Testis (tissue), 3 donors: Measurements from ENCODE around the gene PRKAG3. TPM values are rescaled to one million over a fixed set of nuclear protein-coding genes. Genes with fewer than 3 reads are reported as not detected.

Source experiments
- DNase-seq: peaks from one replicate; pipeline ENCODE4 v3.0.0-alpha.2; 2019
- H3K27ac ChIP-seq, 2 donors: fragments of 200-600 bp; sonication (generic); one replicate each; pipeline ENCODE4 v1.5.1; 2019
- H3K27me3 ChIP-seq: fragments of 200-600 bp; sonication (generic); one replicate; pipeline ENCODE4 v1.5.1; 2019
- H3K36me3 ChIP-seq: fragments of 200-600 bp; sonication (generic); one replicate; pipeline ENCODE4 v1.5.1; 2017; ENCODE audit warnings: low read depth; ENCODE audit errors: missing control alignments
- H3K4me1 ChIP-seq: fragments of 200-600 bp; sonication (generic); one replicate; pipeline ENCODE4 v1.5.1; 2019
- H3K4me3 ChIP-seq, 2 donors: fragments of 200-600 bp; sonication (generic); one replicate each; pipeline ENCODE4 v1.5.1; 2017 to 2019
- H3K9me3 ChIP-seq: fragments of 200-600 bp; sonication (generic); one replicate; pipeline ENCODE4 v1.5.1; 2017
- CTCF ChIP-seq, 3 experiments: fragments of 450-650 bp in 2 of 3; fragments of 200-600 bp in 1 of 3; sonication (generic) in 1 of 3; IDR thresholded peaks; one replicate each; pipeline ENCODE4 v1.5.1; 2016 to 2019; ENCODE audit warnings: antibody characterized with exemption in 3 of 3, mild to moderate bottlenecking in 2 of 3, moderate library complexity in 1 of 3
- POLR2A ChIP-seq: fragments of 450-650 bp; IDR thresholded peaks from one replicate; pipeline ENCODE4 v1.6.1; 2017; ENCODE audit warnings: antibody characterized with exemption, mild to moderate bottlenecking, moderate library complexity
- WGBS, 2 donors: methylation state at CpG; one replicate each; pipeline ENCODE4 v1.1.5; 2018; 5-methylcytosine and 5-hydroxymethylcytosine counted together
- intact Hi-C: fragments of 100-400 bp; cut with DNase I; formaldehyde crosslinking; loops from one replicate; pipeline ENCODE4 v1.15.1; 2023; ENCODE audit warnings: low total_unique reads
- polyA plus RNA-seq: library from polyadenylated mRNA; stranded (reverse); fragments of 350-450 nt; fragmentation: Illumina TruSeq; extraction: RNeasy Lipid Tissue Mini Kit (QIAGEN cat#74804); gene quantifications from one replicate; pipeline ENCODE4 v1.2.3, GENCODE V29; 2014; ENCODE audit warnings: low read depth, low replicate concordance; ENCODE audit not compliant: insufficient read depth
- total RNA-seq, 2 donors: library from RNA; depleted of rRNA; stranded (reverse); fragments of >200 nt; gene quantifications; one replicate each; pipeline ENCODE4 v1.2.3, GENCODE V29; 2016

The PRKAG3 gene
- total and polyA plus RNA-seq, 3 donors from 2014 or later = 0.25 to 0.40 (median 0.39) TPM

GRCh38 chr2:218878926-218879761 is 47.5 kb upstream of the PRKAG3 start:
- no peak for DNase-seq
- Histone ChIP-seq H3K4me1 (peaks cover 24% of the 10 kb centered on the region), H3K4me3 (no peak overlapping the region), H3K36me3 (no peaks in the 10 kb centered on the region), H3K9me3 (no peaks in the 10 kb centered on the region), H3K27me3 (no peaks in the 10 kb centered on the region), H3K27ac (no peak overlapping the region)
- intact Hi-C loops = no loop called here
- TF ChIP-seq POLR2A (no peak), CTCF (IDR thresholded peaks at IDR 0.05) (no peak)
- WGBS, 2 donors = 37 to 45% methylated on average over 11 to 16 of the region's 16 CpGs

GRCh38 chr2:218878486-218878885 is 46.9 kb upstream of the PRKAG3 start:
- TF ChIP-seq CTCF (IDR thresholded peaks at IDR 0.05) = no peak
- TF ChIP-seq POLR2A = no peak
- 72 to 74% methylated on average over 6 of the region's 6 CpGs for WGBS, 2 donors
- DNase-seq = no peak
- H3K4me3 ChIP-seq = no peak overlapping the region
- H3K36me3 ChIP-seq = no peaks in the 10 kb centered on the region
- no peaks in the 10 kb centered on the region for H3K9me3 ChIP-seq
- H3K27ac ChIP-seq = no peak overlapping the region
- peaks cover 24% of the 10 kb centered on the region for H3K4me1 ChIP-seq
- intact Hi-C loops = no loop called here
- H3K27me3 ChIP-seq = no peaks in the 10 kb centered on the region

- no peaks in the 10 kb centered on the region for H3K36me3 ChIP-seq
- 72 to 82% methylated on average over 1 to 5 of the region's 5 CpGs for WGBS, 2 donors
- no peak overlapping the region for H3K4me3 ChIP-seq
- DNase-seq = no peak
- intact Hi-C loops = no loop called here
- no peaks in the 10 kb centered on the region for H3K9me3 ChIP-seq
- no peaks in the 10 kb centered on the region for H3K27me3 ChIP-seq
- peaks cover 24% of the 10 kb centered on the region for H3K4me1 ChIP-seq
- H3K27ac ChIP-seq = no peak overlapping the region
- no peak for TF ChIP-seq CTCF (IDR thresholded peaks at IDR 0.05)
- TF ChIP-seq POLR2A = no peak
Observed at GRCh38 chr2:218877891-218878290, 46.3 kb upstream of the PRKAG3 start.

GRCh38 chr2:218877331-218877730 is 45.7 kb upstream of the PRKAG3 start:
- Histone ChIP-seq H3K9me3 (no peaks in the 10 kb centered on the region), H3K4me3 (no peak overlapping the region), H3K4me1 (peaks cover 24% of the 10 kb centered on the region), H3K36me3 (no peaks in the 10 kb centered on the region), H3K27me3 (no peaks in the 10 kb centered on the region), H3K27ac (no peak overlapping the region)
- intact Hi-C loops = no loop called here
- no peak for DNase-seq
- 83 to 90% methylated on average over 5 to 6 of the region's 6 CpGs for WGBS, 2 donors
- TF ChIP-seq CTCF (IDR thresholded peaks at IDR 0.05) = no peak
- no peak for TF ChIP-seq POLR2A
